Nephron (organoid): Measurements from ENCODE around the gene RBP4.

ENCODE experiments used
- H3K27ac Mint-ChIP-seq, 3 experiments: 2 replicates each; pipeline ENCODE4 v1.8.0; 2020; ENCODE audit warnings: mixed read lengths in 3 of 3, mild to moderate bottlenecking in 2 of 3, moderate library complexity in 1 of 3
- H3K27me3 Mint-ChIP-seq: 2 replicates; pipeline ENCODE4 v1.8.0; 2021; ENCODE audit warnings: low read depth, mild to moderate bottlenecking, moderate library complexity, mixed read lengths
- H3K36me3 Mint-ChIP-seq: 2 replicates; pipeline ENCODE4 v1.8.0; 2020; ENCODE audit warnings: low read depth, mixed read lengths
- H3K4me1 Mint-ChIP-seq: 2 replicates; pipeline ENCODE4 v1.8.0; 2020; ENCODE audit warnings: mixed read lengths
- H3K4me3 Mint-ChIP-seq, 3 experiments: 2 replicates each; pipeline ENCODE4 v1.8.0; 2020; ENCODE audit warnings: mild to moderate bottlenecking in 3 of 3, mixed read lengths in 3 of 3, moderate library complexity in 2 of 3
- H3K9me3 Mint-ChIP-seq: 2 replicates; pipeline ENCODE4 v1.8.0; 2020; ENCODE audit warnings: mixed read lengths
- CTCF ChIP-seq, 3 experiments: fragments of 200-600 bp; sonication (generic); IDR thresholded peaks; one replicate each; pipeline ENCODE4 v1.5.0; 2021; ENCODE audit warnings: antibody characterized with exemption in 3 of 3; ENCODE audit not compliant: unreplicated experiment in 3 of 3

RBP4 gene

GRCh38 chr10:93622942-93623341 is 21.9 kb upstream of the RBP4 start:
- Mint-ChIP-seq H3K4me1 (no peaks in the 10 kb centered on the region), H3K27me3 (no peaks in the 10 kb centered on the region), H3K27ac (no peak overlapping the region), H3K36me3 (no peaks in the 10 kb centered on the region), H3K9me3 (no peaks in the 10 kb centered on the region), H3K4me3 (no peak overlapping the region)
- no peak for TF ChIP-seq CTCF (IDR thresholded peaks at IDR 0.05; ENCODE audit: unreplicated experiment in 3 of 3)

- H3K27me3 Mint-ChIP-seq, result no peaks in the 10 kb centered on the region
- no peak overlapping the region for H3K27ac Mint-ChIP-seq
- TF ChIP-seq CTCF (IDR thresholded peaks at IDR 0.05; ENCODE audit: unreplicated experiment in 3 of 3), result no peak
- no peak overlapping the region for H3K4me3 Mint-ChIP-seq
- H3K4me1 Mint-ChIP-seq, result no peaks in the 10 kb centered on the region
- H3K9me3 Mint-ChIP-seq, result no peaks in the 10 kb centered on the region
- no peaks in the 10 kb centered on the region for H3K36me3 Mint-ChIP-seq
These were observed 19.9 kb upstream of the RBP4 start for GRCh38 chr10:93620925-93621324.

GRCh38 chr10:93615576-93616235 is 14.7 kb upstream of the RBP4 start:
- no peak for TF ChIP-seq CTCF (IDR thresholded peaks at IDR 0.05; ENCODE audit: unreplicated experiment in 3 of 3)

GRCh38 chr10:93614101-93614825 is 13.2 kb upstream of the RBP4 start:
- Mint-ChIP-seq H3K27me3 (no peaks in the 10 kb centered on the region), H3K4me1 (no peaks in the 10 kb centered on the region), H3K27ac (no peak overlapping the region), H3K9me3 (no peaks in the 10 kb centered on the region), H3K4me3 (no peak overlapping the region), H3K36me3 (no peaks in the 10 kb centered on the region)
- TF ChIP-seq CTCF (IDR thresholded peaks at IDR 0.05; ENCODE audit: unreplicated experiment in 3 of 3), result no peak

More at GRCh38 chr10:93615576-93616235, 14.7 kb upstream of the RBP4 start:
- H3K36me3 Mint-ChIP-seq, result no peaks in the 10 kb centered on the region
- no peaks in the 10 kb centered on the region for H3K4me1 Mint-ChIP-seq
- H3K4me3 Mint-ChIP-seq, result no peak overlapping the region
- no peak overlapping the region for H3K27ac Mint-ChIP-seq
- no peaks in the 10 kb centered on the region for H3K27me3 Mint-ChIP-seq
- H3K9me3 Mint-ChIP-seq, result no peaks in the 10 kb centered on the region

GRCh38 chr10:93613126-93613525 is 12.1 kb upstream of the RBP4 start:
- no peaks in the 10 kb centered on the region for H3K36me3 Mint-ChIP-seq
- H3K27me3 Mint-ChIP-seq, result peaks cover 2% of the 10 kb centered on the region
- H3K9me3 Mint-ChIP-seq, result no peaks in the 10 kb centered on the region

More at GRCh38 chr10:93613126-93613525, 12.1 kb upstream of the RBP4 start:
- TF ChIP-seq CTCF (IDR thresholded peaks at IDR 0.05; ENCODE audit: unreplicated experiment in 3 of 3), result no peak
- H3K4me3 Mint-ChIP-seq, result no peak overlapping the region
- H3K4me1 Mint-ChIP-seq, result no peaks in the 10 kb centered on the region
- H3K27ac Mint-ChIP-seq, result no peak overlapping the region
